Effector memory CD4-positive, alpha-beta T cell (primary cell): ENCODE measurements around the gene ZNF681.
"Not testable (repeated sequence)": the region's sequence is repeated elsewhere in the genome, so short reads cannot be mapped to it uniquely, and the experiment has no call there.

Experiments
- DNase-seq, 3 donors: peaks; one replicate each; pipeline ENCODE4 v3.0.0-alpha.2; 2020
- H3K27ac ChIP-seq: 2 replicates; pipeline ENCODE4 v1.7.0; 2013; ENCODE audit warnings: mild to moderate bottlenecking, low read length, moderate library complexity; ENCODE audit not compliant: insufficient read depth, poor library complexity, severe bottlenecking
- H3K27me3 ChIP-seq: replicated peaks from 2 replicates; pipeline ENCODE4 v1.7.0; 2013; ENCODE audit warnings: mild to moderate bottlenecking, low read length; ENCODE audit not compliant: insufficient read depth, control insufficient read depth, poor library complexity, severe bottlenecking
- H3K36me3 ChIP-seq: 2 replicates; pipeline ENCODE4 v1.7.0; 2013; ENCODE audit warnings: mild to moderate bottlenecking, low read length, moderate library complexity; ENCODE audit not compliant: control insufficient read depth, insufficient read depth
- H3K4me1 ChIP-seq: 2 replicates; pipeline ENCODE4 v1.7.0; 2013; ENCODE audit warnings: low read length, mild to moderate bottlenecking; ENCODE audit not compliant: control insufficient read depth, insufficient read depth, poor library complexity, severe bottlenecking
- H3K4me3 ChIP-seq: 2 replicates; pipeline ENCODE4 v1.7.0; 2013; ENCODE audit warnings: low read length, low read depth, mild to moderate bottlenecking; ENCODE audit not compliant: insufficient read depth, poor library complexity, severe bottlenecking
- H3K9me3 ChIP-seq: 2 replicates; pipeline ENCODE4 v1.7.0; 2013; ENCODE audit warnings: mild to moderate bottlenecking, low read length, moderate library complexity; ENCODE audit not compliant: control insufficient read depth

ZNF681 gene

GRCh38 chr19:23706657-23707056, 52.0 kb downstream of the ZNF681 start:
- Histone ChIP-seq H3K27ac (no peak overlapping the region), H3K9me3 (no peaks in the 10 kb centered on the region), H3K27me3 (no peaks in the 10 kb centered on the region), H3K4me1 (no peaks in the 10 kb centered on the region), H3K36me3 (no peaks in the 10 kb centered on the region), H3K4me3 (no peak overlapping the region)
- no peak for DNase-seq

GRCh38 chr19:23699521-23699860, 59.2 kb downstream of the ZNF681 start:
- no peaks in the 10 kb centered on the region for H3K36me3 ChIP-seq
- DNase-seq: no peak
- no peaks in the 10 kb centered on the region for H3K4me1 ChIP-seq
- H3K27ac ChIP-seq: no peak overlapping the region
- H3K27me3 ChIP-seq: no peaks in the 10 kb centered on the region
- H3K4me3 ChIP-seq: no peak overlapping the region
- H3K9me3 ChIP-seq: no peaks in the 10 kb centered on the region

- Histone ChIP-seq H3K9me3 (no peaks in the 10 kb centered on the region), H3K4me1 (no peaks in the 10 kb centered on the region), H3K36me3 (no peaks in the 10 kb centered on the region), H3K4me3 (no peak overlapping the region), H3K27me3 (no peaks in the 10 kb centered on the region), H3K27ac (no peak overlapping the region)
- DNase-seq: no peak
Measured at GRCh38 chr19:23698711-23699520, 59.8 kb downstream of the ZNF681 start.

GRCh38 chr19:23692937-23693336, 65.8 kb downstream of the ZNF681 start:
- not testable (repeated sequence) for H3K27ac ChIP-seq, H3K36me3 ChIP-seq, H3K9me3 ChIP-seq, H3K4me1 ChIP-seq, DNase-seq, H3K4me3 ChIP-seq, H3K27me3 ChIP-seq
